GM20000 (cell line): Measurements from ENCODE around the gene PRSS50.

Experiments used
- DNase-seq: peaks from one replicate; pipeline ENCODE4 v3.0.0; 2012; ENCODE audit warnings: low spot score
- TF ChIP-seq, protein P1 (sequence below): IDR thresholded peaks from 2 replicates; pipeline ENCODE4 v1.5.1; 2012; ENCODE audit warnings: mild to moderate bottlenecking, control low read depth; ENCODE audit errors: extremely low read depth, missing control alignments

PRSS50 gene

DNA sequence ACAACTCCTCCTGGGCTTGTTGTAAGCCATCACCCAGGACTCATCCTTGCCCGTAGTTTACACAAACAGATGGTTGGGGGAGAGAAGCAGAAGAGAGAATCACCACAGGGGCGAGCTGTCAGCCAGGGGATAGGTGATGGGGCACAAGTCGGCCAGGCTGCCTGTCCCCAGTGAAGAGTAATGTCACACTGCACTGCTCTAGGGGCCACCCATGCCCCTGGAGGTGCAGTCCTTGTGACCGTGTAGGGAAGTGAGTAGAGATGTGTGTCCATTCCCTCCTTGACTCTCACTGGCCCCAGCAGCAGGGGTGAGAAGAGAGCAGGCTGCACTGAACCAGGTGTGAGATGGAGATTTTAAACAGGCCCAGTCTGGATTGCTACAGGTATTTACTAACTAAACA is 17.1 kb upstream of the PRSS50 start:
- DNase-seq: no peak
- TF ChIP-seq, protein P1, sequence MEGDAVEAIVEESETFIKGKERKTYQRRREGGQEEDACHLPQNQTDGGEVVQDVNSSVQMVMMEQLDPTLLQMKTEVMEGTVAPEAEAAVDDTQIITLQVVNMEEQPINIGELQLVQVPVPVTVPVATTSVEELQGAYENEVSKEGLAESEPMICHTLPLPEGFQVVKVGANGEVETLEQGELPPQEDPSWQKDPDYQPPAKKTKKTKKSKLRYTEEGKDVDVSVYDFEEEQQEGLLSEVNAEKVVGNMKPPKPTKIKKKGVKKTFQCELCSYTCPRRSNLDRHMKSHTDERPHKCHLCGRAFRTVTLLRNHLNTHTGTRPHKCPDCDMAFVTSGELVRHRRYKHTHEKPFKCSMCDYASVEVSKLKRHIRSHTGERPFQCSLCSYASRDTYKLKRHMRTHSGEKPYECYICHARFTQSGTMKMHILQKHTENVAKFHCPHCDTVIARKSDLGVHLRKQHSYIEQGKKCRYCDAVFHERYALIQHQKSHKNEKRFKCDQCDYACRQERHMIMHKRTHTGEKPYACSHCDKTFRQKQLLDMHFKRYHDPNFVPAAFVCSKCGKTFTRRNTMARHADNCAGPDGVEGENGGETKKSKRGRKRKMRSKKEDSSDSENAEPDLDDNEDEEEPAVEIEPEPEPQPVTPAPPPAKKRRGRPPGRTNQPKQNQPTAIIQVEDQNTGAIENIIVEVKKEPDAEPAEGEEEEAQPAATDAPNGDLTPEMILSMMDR: no peak

DNA sequence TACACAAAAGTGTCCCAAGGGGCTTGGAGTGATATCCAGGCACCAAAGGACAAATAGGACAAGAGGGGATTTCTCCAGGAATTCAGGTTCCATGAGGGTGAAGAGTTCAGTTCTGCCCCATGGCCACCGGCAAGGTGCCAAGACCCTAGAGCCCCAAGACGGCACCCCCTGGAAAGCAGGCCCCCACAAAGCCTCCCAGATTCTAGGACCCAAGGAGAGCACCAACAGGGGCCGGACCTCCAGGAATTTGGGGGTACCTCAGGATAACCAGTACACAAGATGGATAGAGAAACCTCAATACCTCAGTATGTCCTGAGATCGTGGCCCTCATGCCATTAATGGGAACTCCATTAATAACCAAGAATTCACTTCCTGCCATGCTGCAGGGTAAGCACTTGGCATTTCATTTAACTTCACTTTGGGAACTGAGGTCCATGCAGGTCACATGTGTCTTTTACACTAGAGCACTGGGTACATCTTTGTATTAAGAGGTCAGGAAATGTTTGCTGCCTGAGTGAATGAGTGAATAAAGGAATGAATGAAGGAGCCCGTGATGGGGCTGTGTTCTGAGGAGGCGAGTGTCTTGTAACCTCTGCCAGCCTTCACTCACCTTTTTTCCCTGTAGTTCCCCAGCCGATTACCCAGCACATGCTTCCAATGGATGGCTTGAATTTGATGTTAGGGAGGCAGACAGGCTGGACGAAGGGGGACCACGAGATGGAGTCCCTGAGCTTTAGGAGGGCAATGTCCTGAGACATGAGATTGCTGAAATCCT is 15.5 kb upstream of the PRSS50 start:
- TF ChIP-seq, protein P1: no peak
- no peak for DNase-seq

DNA sequence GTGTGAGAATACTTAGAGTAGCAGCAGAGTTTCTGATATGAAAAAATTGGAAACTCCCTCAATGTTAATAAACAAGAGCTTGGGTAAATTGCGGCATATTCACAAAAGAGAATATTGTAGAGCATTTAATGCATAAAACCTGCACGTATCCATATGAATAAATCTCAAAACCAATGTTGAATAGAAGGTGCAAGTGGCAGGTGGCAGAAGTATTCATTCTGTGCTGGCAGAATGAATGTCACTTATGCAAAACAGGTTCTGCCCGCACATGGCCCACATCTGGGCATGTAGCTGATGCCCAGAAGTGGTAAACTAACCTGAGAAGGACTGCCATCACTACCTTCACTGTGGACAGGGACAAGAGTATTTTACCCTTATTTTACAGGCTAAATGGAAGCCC is 14.1 kb upstream of the PRSS50 start:
- TF ChIP-seq, protein P1: no peak
- DNase-seq: no peak

DNA sequence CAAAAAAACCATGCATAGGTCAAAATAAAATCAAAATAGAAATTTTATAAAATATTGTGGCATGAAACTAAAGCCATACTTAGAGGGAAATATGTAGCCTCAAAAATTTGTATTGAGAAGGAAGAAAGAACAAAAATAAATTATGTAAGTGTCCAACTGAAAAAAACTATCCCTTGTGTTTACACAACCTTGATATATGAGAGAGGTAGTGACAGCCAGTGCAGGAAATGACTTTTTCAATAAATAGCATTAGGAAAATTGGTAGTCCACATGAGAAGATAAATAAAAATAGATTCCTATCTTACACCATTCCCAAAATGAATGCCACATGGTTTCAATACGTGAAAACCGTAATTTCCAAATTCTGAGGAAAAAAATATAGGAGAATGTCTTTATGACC is 13.2 kb upstream of the PRSS50 start:
- DNase-seq: no peak
- TF ChIP-seq, protein P1: no peak

DNA sequence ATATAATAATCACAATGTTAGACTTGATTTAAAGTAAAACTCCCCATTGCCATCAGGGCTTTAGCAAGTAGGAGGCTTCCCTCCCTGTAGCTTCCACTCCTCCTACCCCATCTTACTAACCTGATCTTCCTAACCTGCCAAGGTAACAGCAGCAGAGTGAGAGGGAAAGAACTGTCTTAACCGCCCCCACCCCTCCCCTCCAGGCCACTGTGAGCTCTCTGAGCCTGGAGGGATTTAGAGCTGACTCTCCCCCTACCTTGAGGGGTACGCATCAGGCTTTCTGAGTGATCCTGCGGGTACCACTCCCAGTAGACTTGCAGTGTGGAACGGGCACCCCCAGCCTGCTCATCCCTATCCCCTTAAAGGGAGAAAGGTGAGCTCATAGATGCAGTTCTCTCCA is 11.4 kb upstream of the PRSS50 start:
- TF ChIP-seq, protein P1: no peak

DNA sequence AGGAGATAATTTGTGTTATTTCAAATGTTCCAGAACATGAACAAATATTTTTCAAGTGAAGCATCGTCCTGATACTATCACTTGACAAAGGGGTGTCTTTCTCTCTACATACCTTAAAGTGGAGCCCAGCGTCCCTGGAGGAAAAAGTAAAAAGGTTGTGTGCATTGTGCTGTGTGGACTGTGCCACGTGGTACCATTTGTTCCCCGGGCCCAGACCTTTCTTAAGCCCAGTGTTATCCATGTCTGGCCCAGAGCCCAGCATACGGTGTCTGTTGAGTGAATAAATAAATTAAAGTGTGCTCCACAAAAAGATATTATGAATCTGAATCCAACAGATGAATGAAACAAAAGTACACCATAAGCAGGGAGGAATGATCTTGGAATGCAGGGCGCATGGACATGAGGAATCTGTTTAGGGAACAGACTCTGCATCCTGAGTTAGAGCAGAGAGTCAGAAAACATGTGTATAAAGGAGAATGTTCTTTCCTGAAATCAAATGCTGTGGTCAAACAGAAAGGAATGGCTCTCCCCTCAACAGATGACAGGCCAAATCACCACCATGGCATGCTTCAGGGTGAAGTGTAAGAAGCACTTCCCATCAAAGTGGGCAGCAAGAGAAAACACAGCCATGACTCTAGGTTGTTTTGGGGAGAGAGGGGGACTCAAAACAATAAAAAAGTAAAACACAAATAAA is 8.1 kb upstream of the PRSS50 start:
- TF ChIP-seq, protein P1: no peak
- DNase-seq: no peak

More for the DNA sequence above, 11.4 kb upstream of the PRSS50 start:
- no peak for DNase-seq

DNA sequence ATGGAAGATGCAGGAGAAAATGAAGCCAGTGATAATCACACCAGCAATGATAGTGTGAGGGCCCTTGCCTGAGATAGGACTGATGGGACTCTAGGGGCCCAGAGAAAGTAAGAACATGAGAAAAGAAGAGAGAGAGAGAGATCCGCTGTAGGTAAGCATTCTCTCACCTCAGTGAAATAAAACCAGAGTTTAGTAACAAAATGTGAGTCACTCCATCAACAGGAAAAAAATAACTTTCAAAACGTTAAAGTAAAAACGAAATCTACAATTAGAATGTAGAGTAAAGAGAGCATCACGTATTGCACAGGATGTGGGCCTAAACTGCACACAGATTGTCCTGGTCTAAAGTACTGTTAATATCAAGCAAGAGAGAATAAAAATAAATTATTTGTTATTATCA is 6.8 kb upstream of the PRSS50 start:
- no peak for DNase-seq
- TF ChIP-seq, protein P1: no peak
